Ectodermal cell (in vitro differentiated cells): ENCODE results near the gene POLR3A.

Experiments
- H3K27ac ChIP-seq: 2 replicates; pipeline ENCODE4 v1.7.0; 2013; ENCODE audit warnings: mild to moderate bottlenecking, low read depth, low read length; ENCODE audit not compliant: insufficient read depth, poor library complexity, severe bottlenecking
- H3K27me3 ChIP-seq: 2 replicates; pipeline ENCODE4 v1.7.0; 2013; ENCODE audit warnings: mild to moderate bottlenecking, low read length; ENCODE audit not compliant: insufficient read depth, control insufficient read depth, poor library complexity, severe bottlenecking
- H3K36me3 ChIP-seq: one replicate; pipeline ENCODE4 v1.7.0; 2013; ENCODE audit warnings: low read length; ENCODE audit not compliant: control insufficient read depth, insufficient read depth
- H3K4me1 ChIP-seq: one replicate; pipeline ENCODE4 v1.7.0; 2013; ENCODE audit warnings: low read length; ENCODE audit not compliant: control insufficient read depth, insufficient read depth
- H3K4me3 ChIP-seq: 2 replicates; pipeline ENCODE4 v1.7.0; 2013; ENCODE audit warnings: low read depth, low read length, control low read depth; ENCODE audit not compliant: insufficient read depth
- H3K9me3 ChIP-seq: 2 replicates; pipeline ENCODE4 v1.7.0; 2013; ENCODE audit warnings: mild to moderate bottlenecking, low read length, moderate library complexity; ENCODE audit not compliant: control insufficient read depth
- WGBS, 2 experiments: methylation state at CpG; one replicate each; pipeline ENCODE4 v1.1.7; 2013; ENCODE audit warnings: missing lambda C conversion rate in 2 of 2; 5-methylcytosine and 5-hydroxymethylcytosine counted together

Gene POLR3A

GRCh38 chr10:77959887-77960455 is 69.3 kb downstream of the POLR3A start:
- no peak overlapping the region for H3K27ac ChIP-seq
- H3K36me3 ChIP-seq, result no peaks in the 10 kb centered on the region
- no peaks in the 10 kb centered on the region for H3K4me1 ChIP-seq
- H3K9me3 ChIP-seq, result no peaks in the 10 kb centered on the region
- WGBS, 2 experiments, result 92 to 93% methylated on average over 8 of the region's 8 CpGs
- H3K27me3 ChIP-seq, result no peaks in the 10 kb centered on the region
- no peak overlapping the region for H3K4me3 ChIP-seq

- H3K27me3 ChIP-seq, result no peaks in the 10 kb centered on the region
- no peaks in the 10 kb centered on the region for H3K36me3 ChIP-seq
- H3K4me1 ChIP-seq, result no peaks in the 10 kb centered on the region
- H3K27ac ChIP-seq, result no peak overlapping the region
- 93% methylated on average over 4 of the region's 4 CpGs for WGBS, 2 experiments
- no peaks in the 10 kb centered on the region for H3K9me3 ChIP-seq
- H3K4me3 ChIP-seq, result no peak overlapping the region
Measured at GRCh38 chr10:77959384-77959783, 69.9 kb downstream of the POLR3A start.

- WGBS, 2 experiments, result 90 to 100% methylated on average over 1 of the region's 1 CpG
- Histone ChIP-seq H3K4me3 (no peak overlapping the region), H3K4me1 (no peaks in the 10 kb centered on the region), H3K27ac (no peak overlapping the region), H3K9me3 (no peaks in the 10 kb centered on the region), H3K36me3 (no peaks in the 10 kb centered on the region), H3K27me3 (no peaks in the 10 kb centered on the region)
Measured at GRCh38 chr10:77955136-77955535, 74.2 kb downstream of the POLR3A start.

- H3K36me3 ChIP-seq, result no peaks in the 10 kb centered on the region
- H3K9me3 ChIP-seq, result no peaks in the 10 kb centered on the region
- no peak overlapping the region for H3K27ac ChIP-seq
- no peaks in the 10 kb centered on the region for H3K27me3 ChIP-seq
- WGBS, 2 experiments, result 12 to 18% methylated on average over 7 of the region's 7 CpGs
- no peaks in the 10 kb centered on the region for H3K4me1 ChIP-seq
- H3K4me3 ChIP-seq, result no peak overlapping the region
Measured at GRCh38 chr10:77949167-77949566, 80.1 kb downstream of the POLR3A start.

GRCh38 chr10:77946084-77946483 is 83.2 kb downstream of the POLR3A start:
- H3K4me1 ChIP-seq, result no peaks in the 10 kb centered on the region
- no peaks in the 10 kb centered on the region for H3K27me3 ChIP-seq
- no peak overlapping the region for H3K27ac ChIP-seq
- no peak overlapping the region for H3K4me3 ChIP-seq
- WGBS, 2 experiments, result 82 to 87% methylated on average over 2 of the region's 2 CpGs
- no peaks in the 10 kb centered on the region for H3K9me3 ChIP-seq
- H3K36me3 ChIP-seq, result no peaks in the 10 kb centered on the region

- no peaks in the 10 kb centered on the region for H3K36me3 ChIP-seq
- H3K27me3 ChIP-seq, result no peaks in the 10 kb centered on the region
- no peaks in the 10 kb centered on the region for H3K9me3 ChIP-seq
- H3K4me3 ChIP-seq, result no peak overlapping the region
- no peak overlapping the region for H3K27ac ChIP-seq
- H3K4me1 ChIP-seq, result no peaks in the 10 kb centered on the region
- WGBS, 2 experiments, result 92 to 100% methylated on average over 2 to 4 of the region's 4 CpGs
Measured at GRCh38 chr10:77944519-77944918, 84.8 kb downstream of the POLR3A start.

- H3K9me3 ChIP-seq, result no peaks in the 10 kb centered on the region
- no peaks in the 10 kb centered on the region for H3K27me3 ChIP-seq
- no peaks in the 10 kb centered on the region for H3K36me3 ChIP-seq
- H3K4me3 ChIP-seq, result no peak overlapping the region
- no peaks in the 10 kb centered on the region for H3K4me1 ChIP-seq
- WGBS, 2 experiments, result 55 to 66% methylated on average over 8 of the region's 8 CpGs
- H3K27ac ChIP-seq, result no peak overlapping the region
Measured at GRCh38 chr10:77943121-77943901, 86.0 kb downstream of the POLR3A start.

- no peaks in the 10 kb centered on the region for H3K4me1 ChIP-seq
- WGBS, 2 experiments, result 89 to 96% methylated on average over 6 of the region's 6 CpGs
- no peaks in the 10 kb centered on the region for H3K36me3 ChIP-seq
- no peaks in the 10 kb centered on the region for H3K27me3 ChIP-seq
- no peaks in the 10 kb centered on the region for H3K9me3 ChIP-seq
- H3K27ac ChIP-seq, result no peak overlapping the region
- no peak overlapping the region for H3K4me3 ChIP-seq
Measured at GRCh38 chr10:77941790-77942189, 87.5 kb downstream of the POLR3A start.

GRCh38 chr10:77940627-77941026 is 88.7 kb downstream of the POLR3A start:
- WGBS, 2 experiments, result 73 to 76% methylated on average over 3 of the region's 3 CpGs
- no peak overlapping the region for H3K27ac ChIP-seq
- H3K9me3 ChIP-seq, result no peaks in the 10 kb centered on the region
- H3K4me1 ChIP-seq, result no peaks in the 10 kb centered on the region
- H3K36me3 ChIP-seq, result no peaks in the 10 kb centered on the region
- no peaks in the 10 kb centered on the region for H3K27me3 ChIP-seq
- H3K4me3 ChIP-seq, result no peak overlapping the region

GRCh38 chr10:77940225-77940624 is 89.1 kb downstream of the POLR3A start:
- Histone ChIP-seq H3K27me3 (no peaks in the 10 kb centered on the region), H3K4me3 (no peak overlapping the region), H3K9me3 (no peaks in the 10 kb centered on the region), H3K36me3 (no peaks in the 10 kb centered on the region), H3K4me1 (no peaks in the 10 kb centered on the region), H3K27ac (no peak overlapping the region)
- WGBS, 2 experiments, result 91 to 94% methylated on average over 2 of the region's 2 CpGs
